Renal cortical epithelial cell (primary cell): Measurements from ENCODE around the gene LYPD6. TPM values are rescaled to one million over a fixed set of nuclear protein-coding genes. Genes with fewer than 3 reads are reported as not detected.
"Not testable (repeated sequence)": the region's sequence is repeated elsewhere in the genome, so short reads cannot be mapped to it uniquely, and the experiment has no call there.

Source experiments
- DNase-seq: peaks from one replicate; pipeline ENCODE4 v3.0.0-alpha.2; 2011; ENCODE audit warnings: low read depth
- total RNA-seq: library from RNA; depleted of rRNA; stranded (reverse); fragments of >200 nt; gene quantifications from 2 replicates; pipeline ENCODE4 v1.2.3, GENCODE V29; 2014

LYPD6 gene, protein sequence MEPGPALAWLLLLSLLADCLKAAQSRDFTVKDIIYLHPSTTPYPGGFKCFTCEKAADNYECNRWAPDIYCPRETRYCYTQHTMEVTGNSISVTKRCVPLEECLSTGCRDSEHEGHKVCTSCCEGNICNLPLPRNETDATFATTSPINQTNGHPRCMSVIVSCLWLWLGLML
- total RNA-seq: 1.6 and 5.6 TPM in 2 replicates

GRCh38 chr2:149330127-149331022 is at the start of gene LYPD6:
TSS of gene LYPD6 (plus strand) at chr2:149330587. CDS start at chr2:149437709, 107,122 bp downstream.
- DNase-seq: peak; percentile 23

GRCh38 chr2:149281441-149281840 is 48.9 kb upstream of the LYPD6 start:
- DNase-seq: no peak

- no peak for DNase-seq
Observed at GRCh38 chr2:149290662-149291061, 39.7 kb upstream of the LYPD6 start.

DNA sequence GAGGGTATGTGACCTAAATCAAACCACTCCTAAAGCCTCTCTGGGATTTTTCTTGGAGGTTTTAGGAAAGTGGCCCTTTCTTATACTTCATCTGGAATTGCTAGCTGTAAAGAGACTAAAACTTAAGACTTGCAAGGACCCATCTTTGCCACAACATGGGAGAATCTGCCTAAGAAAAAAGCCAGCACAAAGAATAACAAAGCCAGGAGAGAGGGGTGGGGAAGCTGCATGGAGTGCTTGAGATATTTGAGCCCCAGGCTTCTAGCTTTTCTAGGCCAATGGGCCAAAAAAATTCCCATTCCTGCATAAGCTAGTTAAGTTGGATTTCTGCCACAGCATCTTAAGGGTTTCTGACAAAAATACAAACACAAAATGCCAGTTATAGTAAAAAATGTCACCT is 38.5 kb upstream of the LYPD6 start:
- no peak for DNase-seq

DNA sequence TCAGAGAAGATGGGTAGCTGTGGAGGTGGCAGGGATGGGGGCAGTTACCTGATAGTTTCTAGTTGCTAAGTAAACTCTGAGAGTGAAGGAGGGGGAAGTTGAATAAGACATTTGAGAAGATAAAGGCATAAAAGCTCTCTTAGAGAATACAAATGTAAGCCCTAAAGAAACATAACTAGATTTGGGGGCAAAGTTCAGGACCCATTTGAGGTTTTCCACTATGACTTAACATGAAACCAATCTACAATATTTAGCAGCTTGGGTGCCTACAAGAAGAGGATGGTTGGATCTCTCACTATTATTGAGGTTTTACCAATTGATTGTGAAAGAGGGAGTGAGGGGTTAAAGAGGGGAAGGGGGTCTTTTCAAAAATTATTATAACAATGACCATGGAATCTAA is 34.4 kb upstream of the LYPD6 start:
- DNase-seq: no peak

DNA sequence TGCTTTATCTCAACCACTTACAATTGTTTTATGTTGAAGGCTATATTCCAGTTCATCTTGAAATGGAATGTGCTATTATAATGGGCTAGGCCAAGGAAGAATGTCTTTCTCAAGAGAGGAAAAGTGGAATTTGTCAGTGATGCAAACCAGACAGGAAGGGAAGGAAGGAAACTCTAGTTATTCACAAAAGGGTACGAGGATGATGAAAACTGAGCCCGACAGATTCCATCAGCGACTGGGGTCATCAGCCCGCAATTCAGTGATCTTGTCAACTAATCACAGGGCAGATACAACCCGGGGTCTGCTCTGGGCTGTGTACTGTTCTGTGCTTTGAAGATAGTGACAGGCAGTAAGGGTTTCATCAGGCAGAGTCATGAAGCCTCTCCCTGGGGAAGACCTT is 23.4 kb upstream of the LYPD6 start:
- DNase-seq: no peak

DNA sequence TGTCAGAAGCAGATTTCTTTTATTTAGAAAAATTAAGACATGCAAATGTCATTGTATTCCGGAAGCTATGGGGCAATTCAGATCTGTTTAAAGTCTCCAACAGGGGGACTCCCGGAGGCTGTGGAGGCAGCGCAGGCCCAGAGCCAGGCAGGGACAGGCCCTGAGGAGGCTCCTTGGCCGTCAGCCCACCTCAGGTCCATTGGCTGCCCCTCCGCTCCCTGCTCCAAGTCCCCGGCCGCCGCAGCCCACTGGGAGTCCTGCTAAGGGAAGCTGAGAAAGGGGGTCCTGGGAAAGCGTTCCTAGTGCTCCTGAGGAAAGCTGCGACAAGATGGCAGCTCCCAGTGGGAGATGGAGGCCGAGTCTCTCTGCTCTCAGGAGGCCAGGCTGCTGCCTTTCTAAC is 20.0 kb upstream of the LYPD6 start:
- no peak for DNase-seq

- DNase-seq: no peak
Observed at GRCh38 chr2:149312039-149312438, 18.3 kb upstream of the LYPD6 start.

- peak; percentile 35 for DNase-seq
Observed at GRCh38 chr2:149313512-149313972, 16.8 kb upstream of the LYPD6 start.

GRCh38 chr2:149314687-149315086 is 15.7 kb upstream of the LYPD6 start:
- DNase-seq: no peak

GRCh38 chr2:149315461-149315860 is 14.9 kb upstream of the LYPD6 start:
- DNase-seq: no peak

- not testable (repeated sequence) for DNase-seq
Observed at GRCh38 chr2:149318566-149318965, 11.8 kb upstream of the LYPD6 start.

DNA sequence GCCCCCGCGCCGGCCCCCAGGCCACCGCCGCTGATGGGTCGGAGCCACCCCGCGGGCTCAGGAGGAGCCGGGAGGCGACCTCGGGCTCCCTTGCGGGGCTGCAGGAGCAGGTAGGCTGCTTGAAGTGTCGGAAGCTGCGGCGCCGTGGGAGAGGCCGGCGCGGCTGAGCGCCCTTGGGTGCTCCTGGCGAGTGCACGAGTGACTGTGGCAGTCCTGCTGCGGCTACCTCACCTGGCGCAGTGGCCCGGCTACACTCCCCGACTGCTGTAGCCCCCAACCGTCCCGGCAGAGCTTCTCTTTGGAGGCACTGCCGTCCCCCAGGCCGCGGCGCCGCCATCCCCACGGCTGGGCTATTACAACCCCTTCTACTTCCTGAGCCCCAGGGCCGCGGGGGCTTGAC is 10.0 kb upstream of the LYPD6 start:
- DNase-seq: no peak

DNA sequence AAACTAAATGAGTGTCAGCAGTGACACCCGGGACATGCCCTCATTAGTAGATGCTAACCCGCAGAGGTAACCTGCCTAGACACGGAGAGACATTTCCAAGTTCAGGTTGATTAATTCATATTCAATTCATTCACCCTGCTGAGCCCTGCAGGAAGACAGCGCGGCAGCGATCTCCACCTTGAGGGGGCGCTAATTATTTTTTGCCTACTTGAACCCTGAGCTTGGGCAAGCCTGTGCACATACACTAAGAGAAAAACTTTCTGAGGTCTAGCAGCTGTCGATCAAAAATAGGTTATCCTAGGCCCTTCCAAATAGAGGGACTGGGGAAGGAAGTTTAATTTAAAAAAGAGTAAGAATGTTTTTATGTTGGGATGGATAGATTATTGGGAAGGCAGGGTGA is 1.3 kb upstream of the LYPD6 start:
- peak; percentile 9 for DNase-seq

- DNase-seq: peak; percentile 73
Observed at GRCh38 chr2:149329489-149330126, 779 bp upstream of the LYPD6 start.

DNA sequence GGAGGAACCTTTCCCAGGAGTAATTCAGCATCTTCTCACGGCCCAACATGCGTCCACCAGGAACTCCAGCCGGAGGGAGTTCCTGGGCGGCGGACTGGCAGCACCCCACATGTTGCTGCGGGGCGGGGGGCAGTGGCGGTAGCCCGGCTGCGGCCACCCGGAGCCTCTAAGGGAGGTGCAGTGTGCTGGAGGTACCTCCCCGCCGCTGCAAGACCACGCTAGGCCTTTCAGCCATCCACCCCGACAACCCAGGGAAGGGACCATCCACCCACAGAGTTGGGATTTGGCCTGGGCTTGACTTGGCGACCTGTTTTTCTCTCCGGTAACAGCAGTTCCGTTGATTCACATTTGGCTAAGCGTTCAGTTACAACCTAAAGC is 625 bp downstream of the LYPD6 start:
- no peak for DNase-seq

DNA sequence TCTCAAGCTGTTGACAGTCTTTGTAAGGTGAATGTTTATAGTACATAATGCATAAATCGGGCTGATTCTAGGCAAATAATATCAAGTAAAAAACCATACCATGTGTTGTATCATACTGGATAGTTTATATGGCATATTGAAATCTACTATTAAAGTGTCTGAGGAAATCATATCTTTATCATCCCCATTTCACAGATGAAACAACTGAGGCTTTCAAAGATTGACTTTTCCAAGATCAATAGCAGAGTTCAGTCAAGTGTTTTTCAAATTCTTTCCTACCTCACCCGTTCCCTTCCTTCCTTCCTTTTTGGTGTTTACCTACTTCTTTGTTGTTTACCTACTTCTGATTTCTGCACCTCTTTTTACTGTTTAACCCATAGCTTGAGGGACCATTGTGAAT is 2.0 kb downstream of the LYPD6 start:
- no peak for DNase-seq

DNA sequence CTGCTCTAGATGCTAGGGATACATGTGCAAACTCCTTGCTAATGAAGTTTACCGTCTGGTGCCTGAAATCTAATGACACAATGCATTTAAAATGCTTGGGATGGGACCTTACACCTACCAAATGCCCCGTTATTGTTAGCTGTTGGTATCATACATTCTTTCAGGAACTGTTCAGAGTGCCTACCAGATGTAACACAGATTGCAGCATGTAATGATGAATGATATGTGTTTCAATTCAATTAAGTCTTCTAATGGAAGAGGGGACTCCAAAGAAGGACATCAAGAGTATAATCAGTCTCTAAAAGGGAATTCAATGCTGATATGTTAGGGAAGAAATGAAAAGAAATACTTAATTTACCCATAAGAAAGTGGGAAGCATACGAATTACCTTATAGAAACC is 3.2 kb downstream of the LYPD6 start:
- no peak for DNase-seq

DNA sequence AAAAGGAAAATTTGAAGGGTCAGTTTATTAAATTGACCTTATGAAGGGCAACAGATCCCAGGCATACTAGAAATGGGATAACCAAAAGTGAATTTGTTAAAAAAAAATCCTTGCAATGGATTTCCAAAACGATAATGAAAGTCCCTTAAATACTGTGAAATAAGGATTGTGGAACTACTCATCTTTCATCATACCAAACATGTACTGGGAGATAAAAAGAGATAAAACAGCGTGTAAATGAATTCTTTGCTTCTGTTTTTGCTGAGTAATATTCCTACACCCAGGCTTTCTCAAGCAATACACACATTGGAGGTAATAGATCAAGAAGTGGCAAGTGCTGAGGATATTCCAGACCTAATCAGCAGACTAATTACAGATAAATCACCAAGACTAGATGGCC is 3.8 kb downstream of the LYPD6 start:
- DNase-seq: no peak

DNA sequence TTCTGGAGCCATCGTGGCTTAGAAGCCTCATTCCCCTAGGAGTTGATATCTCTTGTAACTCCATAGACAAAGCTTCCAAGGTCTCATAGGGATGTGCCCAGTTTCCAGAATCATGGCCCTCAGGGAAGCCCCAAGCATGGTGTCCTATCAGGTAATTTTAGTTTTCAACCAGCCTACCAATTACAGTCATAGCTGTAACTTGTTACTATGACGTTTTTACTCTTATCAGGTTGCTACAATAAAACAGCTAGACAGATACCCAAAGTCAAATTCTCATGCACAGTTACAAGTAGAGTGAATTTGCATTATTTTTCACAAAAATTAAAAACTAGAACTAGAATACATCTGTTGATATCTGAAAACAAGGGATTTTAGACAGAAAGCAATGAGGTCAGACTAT is 8.9 kb downstream of the LYPD6 start:
- no peak for DNase-seq

GRCh38 chr2:149342509-149342908 is 12.1 kb downstream of the LYPD6 start:
- peak; percentile 14 for DNase-seq

DNA sequence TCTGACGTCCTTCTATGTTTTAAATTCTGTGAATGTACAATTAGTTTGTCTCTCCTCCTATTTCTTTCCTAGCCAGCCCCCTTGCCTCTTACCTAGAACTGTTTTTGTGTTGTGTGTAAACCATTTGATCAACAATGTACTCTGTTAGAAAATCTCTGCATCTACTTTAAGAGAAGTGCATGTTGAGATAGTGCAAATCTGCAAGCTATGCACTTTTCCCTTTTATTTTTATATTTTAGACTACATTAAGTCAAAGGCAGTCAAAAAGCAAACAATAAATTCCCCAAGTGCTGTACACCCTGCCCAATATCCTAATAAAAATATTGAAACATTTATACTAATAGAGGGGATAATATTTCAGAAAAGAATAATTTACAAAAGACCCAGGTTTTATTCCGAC is 13.7 kb downstream of the LYPD6 start:
- DNase-seq: no peak

DNA sequence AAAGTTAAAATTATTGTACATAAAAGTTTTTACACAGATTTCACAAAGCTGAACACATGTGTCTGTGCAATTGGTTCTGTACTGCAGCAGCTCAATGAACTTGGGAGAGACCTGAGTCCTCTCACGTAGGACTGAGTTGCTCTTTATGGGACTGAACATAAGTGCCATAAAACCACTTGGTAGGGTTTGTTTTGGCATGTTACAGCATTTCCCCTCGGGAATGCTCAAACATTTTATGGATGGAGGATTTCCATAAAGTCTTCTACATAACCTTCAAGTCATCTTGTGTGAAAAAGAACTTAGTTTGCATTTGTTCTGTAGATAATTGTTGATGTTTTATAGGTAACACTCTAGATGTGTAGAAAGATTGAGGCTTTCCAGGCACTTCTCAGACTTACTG is 15.9 kb downstream of the LYPD6 start:
- DNase-seq: no peak
